ENCODE measurements around the gene ZSCAN22. TPM values are rescaled to one million over a fixed set of nuclear protein-coding genes. Genes with fewer than 3 reads are reported as not detected.

ZSCAN22 gene
- total RNA-seq, 1 donor from 2014 or later = 5.4 TPM

- no peak overlapping the region for H3K4me3 Mint-ChIP-seq
- H3K36me3 Mint-ChIP-seq = peaks cover 71% of the 10 kb centered on the region
- peaks cover 22% of the 10 kb centered on the region for H3K9me3 Mint-ChIP-seq
- no peaks in the 10 kb centered on the region for H3K27me3 Mint-ChIP-seq
- no peak overlapping the region for H3K27ac Mint-ChIP-seq
- TF ChIP-seq CTCF (conservative IDR thresholded peaks at IDR 0.05) = no peak
- DNase-seq (ENCODE audit: extremely low spot score, unreplicated experiment) = no peak
- no peaks in the 10 kb centered on the region for H3K4me1 Mint-ChIP-seq (ENCODE audit: unreplicated experiment)
These were observed 30.7 kb upstream of the ZSCAN22 start for GRCh38 chr19:58296104-58296503.

GRCh38 chr19:58300620-58301019 is 26.2 kb upstream of the ZSCAN22 start:
- Mint-ChIP-seq H3K4me3 (peak overlapping the region; percentile 40), H3K4me1 (ENCODE audit: unreplicated experiment) (peaks cover 14% of the 10 kb centered on the region), H3K27ac (no peak overlapping the region), H3K27me3 (no peaks in the 10 kb centered on the region), H3K9me3 (no peaks in the 10 kb centered on the region), H3K36me3 (peaks cover 45% of the 10 kb centered on the region)
- DNase-seq (ENCODE audit: extremely low spot score, unreplicated experiment) = no peak
- TF ChIP-seq CTCF (conservative IDR thresholded peaks at IDR 0.05) = no peak

GRCh38 chr19:58304255-58304654 is 22.5 kb upstream of the ZSCAN22 start:
- no peaks in the 10 kb centered on the region for H3K27me3 Mint-ChIP-seq
- peaks cover 57% of the 10 kb centered on the region for H3K36me3 Mint-ChIP-seq
- no peaks in the 10 kb centered on the region for H3K9me3 Mint-ChIP-seq
- TF ChIP-seq CTCF (conservative IDR thresholded peaks at IDR 0.05) = no peak
- no peak for DNase-seq (ENCODE audit: extremely low spot score, unreplicated experiment)
- H3K4me3 Mint-ChIP-seq = peak overlapping the region; percentile 100
- peaks cover 14% of the 10 kb centered on the region for H3K4me1 Mint-ChIP-seq (ENCODE audit: unreplicated experiment)
- peak overlapping the region; percentile 97 for H3K27ac Mint-ChIP-seq

- H3K36me3 Mint-ChIP-seq = peaks cover 61% of the 10 kb centered on the region
- H3K4me3 Mint-ChIP-seq = peak overlapping the region; percentile 100
- H3K4me1 Mint-ChIP-seq (ENCODE audit: unreplicated experiment) = peaks cover 14% of the 10 kb centered on the region
- no peaks in the 10 kb centered on the region for H3K27me3 Mint-ChIP-seq
- H3K27ac Mint-ChIP-seq = peak overlapping the region; percentile 97
- DNase-seq (ENCODE audit: extremely low spot score, unreplicated experiment) = no peak
- H3K9me3 Mint-ChIP-seq = no peaks in the 10 kb centered on the region
- TF ChIP-seq CTCF (conservative IDR thresholded peaks at IDR 0.05) = no peak
These were observed 22.1 kb upstream of the ZSCAN22 start for GRCh38 chr19:58304748-58305064.

GRCh38 chr19:58305065-58305931 is 21.5 kb upstream of the ZSCAN22 start, which contains the start of gene ERVK3-1:
Gene ERVK3-1 (plus strand): TSS chr19:58305377. CDS start chr19:58312169, 6,792 bp downstream.
- TF ChIP-seq CTCF (conservative IDR thresholded peaks at IDR 0.05) = peak; percentile 43
- peaks cover 59% of the 10 kb centered on the region for H3K36me3 Mint-ChIP-seq
- peak; percentile 94 for DNase-seq (ENCODE audit: extremely low spot score, unreplicated experiment)
- H3K4me1 Mint-ChIP-seq (ENCODE audit: unreplicated experiment) = peaks cover 14% of the 10 kb centered on the region
- peak within 1 kb of the TSS; percentile 100 for H3K4me3 Mint-ChIP-seq
- H3K27ac Mint-ChIP-seq = peak within 1 kb of the TSS; percentile 97
- H3K27me3 Mint-ChIP-seq = no peaks in the 10 kb centered on the region
- H3K9me3 Mint-ChIP-seq = no peaks in the 10 kb centered on the region

Data from type B pancreatic cell (in vitro differentiated cells).